ENCODE results near the gene PNMA8A. TPM values are rescaled to one million over a fixed set of nuclear protein-coding genes. Genes with fewer than 3 reads are reported as not detected.
A peak's percentile ranks its signal among the peaks of the same experiment; 100 is the strongest.

PNMA8A gene
- total RNA-seq, 2 experiments from 2014 or later = not detected

DNA sequence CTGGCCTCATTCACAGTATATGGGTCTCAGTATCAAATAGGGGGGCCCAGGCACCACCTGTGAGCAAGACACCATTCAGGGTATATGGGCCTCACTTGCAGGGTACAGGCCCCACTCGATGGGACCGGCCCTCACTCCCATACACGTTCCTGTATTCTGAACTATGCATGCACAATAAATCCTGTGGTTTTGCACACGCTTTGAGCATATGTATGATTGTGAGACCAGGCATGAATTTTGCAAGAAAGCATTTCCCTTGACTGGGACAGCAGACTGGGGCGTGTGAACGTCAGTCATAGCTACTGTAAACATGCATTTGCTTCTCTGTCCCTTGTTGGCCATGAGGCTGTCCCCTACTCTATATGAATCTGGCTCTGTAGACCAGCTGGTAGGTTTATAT is 24.9 kb upstream of the PNMA8A start:
- DNase-seq (ENCODE audit: low spot score) = no peak
- peak overlapping the region; percentile 39; the same call in 1 of the 2 replicates for H2AFZ ChIP-seq (ENCODE audit: low read length)
- H3K9me2 ChIP-seq (ENCODE audit: insufficient read depth, low read length) = no peaks in the 10 kb centered on the region
- H4K20me1 ChIP-seq (ENCODE audit: insufficient read depth, low read length) = no peaks in the 10 kb centered on the region
- BruUV-seq (replicated peaks) = no TSS peak
- no peak for TF ChIP-seq EZH2phosphoT487 (IDR thresholded peaks at IDR 0.05; ENCODE audit: borderline replicate concordance, low read depth, low read length)
- TF ChIP-seq, protein P1, sequence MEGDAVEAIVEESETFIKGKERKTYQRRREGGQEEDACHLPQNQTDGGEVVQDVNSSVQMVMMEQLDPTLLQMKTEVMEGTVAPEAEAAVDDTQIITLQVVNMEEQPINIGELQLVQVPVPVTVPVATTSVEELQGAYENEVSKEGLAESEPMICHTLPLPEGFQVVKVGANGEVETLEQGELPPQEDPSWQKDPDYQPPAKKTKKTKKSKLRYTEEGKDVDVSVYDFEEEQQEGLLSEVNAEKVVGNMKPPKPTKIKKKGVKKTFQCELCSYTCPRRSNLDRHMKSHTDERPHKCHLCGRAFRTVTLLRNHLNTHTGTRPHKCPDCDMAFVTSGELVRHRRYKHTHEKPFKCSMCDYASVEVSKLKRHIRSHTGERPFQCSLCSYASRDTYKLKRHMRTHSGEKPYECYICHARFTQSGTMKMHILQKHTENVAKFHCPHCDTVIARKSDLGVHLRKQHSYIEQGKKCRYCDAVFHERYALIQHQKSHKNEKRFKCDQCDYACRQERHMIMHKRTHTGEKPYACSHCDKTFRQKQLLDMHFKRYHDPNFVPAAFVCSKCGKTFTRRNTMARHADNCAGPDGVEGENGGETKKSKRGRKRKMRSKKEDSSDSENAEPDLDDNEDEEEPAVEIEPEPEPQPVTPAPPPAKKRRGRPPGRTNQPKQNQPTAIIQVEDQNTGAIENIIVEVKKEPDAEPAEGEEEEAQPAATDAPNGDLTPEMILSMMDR (conservative IDR thresholded peaks at IDR 0.05; ENCODE audit: low read length) = no peak
- CTCF ChIA-PET (ENCODE audit: unreplicated experiment) = no interaction called here
- intact Hi-C loops (cut with micrococcal nuclease; ENCODE audit: unreplicated experiment) = no loop called here
- H3K4me3 ChIP-seq (ENCODE audit: low read depth, low read length, poor library complexity, severe bottlenecking) = no peak overlapping the region
- H3K79me2 ChIP-seq (ENCODE audit: insufficient read depth, low read depth, low read length) = no peaks in the 10 kb centered on the region
- no peak overlapping the region for H3K27ac ChIP-seq (ENCODE audit: low read depth, low read length, poor library complexity, severe bottlenecking)
- H3K4me2 ChIP-seq (ENCODE audit: low read length) = peak overlapping the region; percentile 75; the same call in 1 of the 2 replicates
- POLR2A ChIA-PET = no interaction called here
- H3K4me1 ChIP-seq (ENCODE audit: insufficient read depth, low read length, poor library complexity, severe bottlenecking) = peaks cover 40% of the 10 kb centered on the region
- H3K9me3 ChIP-seq (ENCODE audit: low read length) = no peaks in the 10 kb centered on the region
- no peaks in the 10 kb centered on the region for H3K36me3 ChIP-seq (ENCODE audit: insufficient read depth, low read length)

DNA sequence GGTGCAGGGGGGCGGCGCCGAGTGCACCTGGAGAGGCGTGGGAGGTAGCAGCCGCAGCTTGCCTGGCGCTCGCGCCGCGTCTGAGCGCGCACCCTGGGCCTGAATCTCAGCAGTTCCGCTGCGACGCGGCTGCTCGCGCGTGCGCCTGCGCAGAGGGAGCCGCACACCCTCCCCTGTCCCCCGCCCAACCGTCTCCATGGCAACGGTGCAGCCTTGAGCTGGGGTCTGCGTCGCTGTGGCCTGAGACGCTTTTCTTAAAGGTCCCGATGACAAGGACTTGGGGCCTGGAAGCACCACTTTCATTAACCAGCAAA is 24.4 kb upstream of the PNMA8A start, which contains the start of gene PNMA8B:
Gene PNMA8B (minus strand): TSS at position 82 of the 314 bp plus-strand sequence. CDS start 402 bp downstream, outside the sequence.
- TF ChIP-seq, protein P1 (conservative IDR thresholded peaks at IDR 0.05; ENCODE audit: low read length) = no peak
- TF ChIP-seq EZH2phosphoT487 (IDR thresholded peaks at IDR 0.05; ENCODE audit: borderline replicate concordance, low read depth, low read length) = no peak
- Histone ChIP-seq H3K36me3 (ENCODE audit: insufficient read depth, low read length) (no peaks in the 10 kb centered on the region), H4K20me1 (ENCODE audit: insufficient read depth, low read length) (no peaks in the 10 kb centered on the region), H3K79me2 (ENCODE audit: insufficient read depth, low read depth, low read length) (no peaks in the 10 kb centered on the region), H3K27ac (ENCODE audit: low read depth, low read length, poor library complexity, severe bottlenecking) (no peak within 1 kb of the TSS), H2AFZ (ENCODE audit: low read length) (peak within 1 kb of the TSS; percentile 39; the same call in 1 of the 2 replicates), H3K9me2 (ENCODE audit: insufficient read depth, low read length) (no peaks in the 10 kb centered on the region), H3K9me3 (ENCODE audit: low read length) (no peaks in the 10 kb centered on the region), H3K4me2 (ENCODE audit: low read length) (peak within 1 kb of the TSS; percentile 75), H3K4me1 (ENCODE audit: insufficient read depth, low read length, poor library complexity, severe bottlenecking) (peaks cover 40% of the 10 kb centered on the region), H3K4me3 (ENCODE audit: low read depth, low read length, poor library complexity, severe bottlenecking) (peak within 1 kb of the TSS; percentile 60)
- CTCF ChIA-PET (ENCODE audit: unreplicated experiment) = no interaction called here
- DNase-seq (ENCODE audit: low spot score) = peak; percentile 87
- intact Hi-C loops (cut with micrococcal nuclease; ENCODE audit: unreplicated experiment) = no loop called here
- BruUV-seq (replicated peaks) = no TSS peak
- POLR2A ChIA-PET = no interaction called here

DNA sequence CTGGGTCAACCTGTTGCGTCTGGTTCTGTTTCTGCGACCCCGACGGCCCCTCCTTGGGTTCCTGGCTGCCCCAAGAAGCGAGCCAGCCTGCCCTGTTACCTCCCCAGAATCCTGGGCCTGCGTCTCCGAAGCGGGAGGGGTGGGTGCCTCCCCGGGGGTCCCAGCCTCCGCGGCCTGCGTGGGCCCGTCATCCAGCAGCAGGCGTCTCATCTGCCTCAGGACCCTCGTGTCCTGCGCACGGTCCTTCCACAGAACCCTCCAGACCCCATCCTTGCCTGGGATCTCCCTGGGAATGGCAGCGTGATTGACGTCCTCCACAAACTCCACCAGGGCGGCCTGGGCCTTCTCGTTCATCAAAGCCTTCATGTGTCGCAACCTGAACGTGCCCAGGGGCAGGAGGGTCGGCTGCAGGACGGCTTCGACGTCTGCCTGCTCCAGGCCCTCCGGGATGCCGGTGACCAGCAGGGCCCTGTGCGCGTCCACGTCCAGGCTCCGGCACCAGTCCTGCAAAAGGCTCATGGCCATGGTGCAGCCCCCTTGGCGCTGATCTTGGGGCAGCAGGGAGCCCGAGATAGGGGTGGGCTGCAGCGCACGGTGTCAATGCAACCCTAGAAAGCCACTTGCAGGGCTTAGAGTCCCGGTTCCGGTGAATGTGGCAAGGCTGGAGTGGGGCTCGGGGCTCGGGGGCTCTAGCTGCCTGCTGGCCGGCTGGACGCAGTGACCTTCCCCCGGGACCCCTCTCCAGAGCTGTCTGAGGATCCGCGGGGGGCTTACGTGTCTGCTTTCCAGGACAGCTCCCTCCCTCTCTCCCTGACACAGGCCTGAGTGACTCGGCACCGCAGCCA is 23.8 kb upstream of the PNMA8A start:
- intact Hi-C loops (cut with micrococcal nuclease; ENCODE audit: unreplicated experiment) = no loop called here
- BruUV-seq (replicated peaks) = no TSS peak
- no peak for TF ChIP-seq EZH2phosphoT487 (IDR thresholded peaks at IDR 0.05; ENCODE audit: borderline replicate concordance, low read depth, low read length)
- TF ChIP-seq, protein P1 (conservative IDR thresholded peaks at IDR 0.05; ENCODE audit: low read length) = no peak
- H3K4me1 ChIP-seq (ENCODE audit: insufficient read depth, low read length, poor library complexity, severe bottlenecking) = peaks cover 40% of the 10 kb centered on the region
- H3K4me3 ChIP-seq (ENCODE audit: low read depth, low read length, poor library complexity, severe bottlenecking) = peak overlapping the region; percentile 60
- peak overlapping the region; percentile 39; the same call in 1 of the 2 replicates for H2AFZ ChIP-seq (ENCODE audit: low read length)
- ChIA-PET CTCF (ENCODE audit: unreplicated experiment) (no interaction called here), POLR2A (no interaction called here)
- no peaks in the 10 kb centered on the region for H3K36me3 ChIP-seq (ENCODE audit: insufficient read depth, low read length)
- no peaks in the 10 kb centered on the region for H3K9me2 ChIP-seq (ENCODE audit: insufficient read depth, low read length)
- no peak for DNase-seq (ENCODE audit: low spot score)
- peak overlapping the region; percentile 75 for H3K4me2 ChIP-seq (ENCODE audit: low read length)
- H3K27ac ChIP-seq (ENCODE audit: low read depth, low read length, poor library complexity, severe bottlenecking) = no peak overlapping the region
- no peaks in the 10 kb centered on the region for H4K20me1 ChIP-seq (ENCODE audit: insufficient read depth, low read length)
- H3K79me2 ChIP-seq (ENCODE audit: insufficient read depth, low read depth, low read length) = no peaks in the 10 kb centered on the region
- H3K9me3 ChIP-seq (ENCODE audit: low read length) = no peaks in the 10 kb centered on the region
